ENCODE data around the gene HSPB2. TPM values are rescaled to one million over a fixed set of nuclear protein-coding genes. Genes with fewer than 3 reads are reported as not detected.

Gene HSPB2
- total and polyA plus RNA-seq, 2 donors (not counting 1 experiment from before 2014, with no cell fraction given): not detected

- CTCF ChIA-PET: interaction anchor here (0.9 kb wide), 1 partner anchor 202 kb away, joined by 4 read pairs; no protein-coding TSS in a partner anchor
Measured at GRCh38 chr11:111911563-111912401, 752 bp upstream of the HSPB2 start, which contains the start of gene CRYAB. Gene CRYAB (minus strand): TSS chr11:111911770. CDS start chr11:111911724, 46 bp downstream.

More at GRCh38 chr11:111911563-111912401, 752 bp upstream of the HSPB2 start, which contains the start of gene CRYAB:
- no peaks in the 10 kb centered on the region for H3K4me1 ChIP-seq (ENCODE audit: control insufficient read depth in 2 of 2, insufficient read depth in 2 of 2, low read length in 2 of 2)
- Mint-ChIP-seq H3K4me1 (no peaks in the 10 kb centered on the region), H3K9me3 (ENCODE audit: insufficient read depth) (no peaks in the 10 kb centered on the region), H3K27ac (no peak within 1 kb of the TSS), H3K4me3 (no peak within 1 kb of the TSS), H3K27me3 (peaks cover 52% of the 10 kb centered on the region)
- H3K9ac ChIP-seq (ENCODE audit: low read length): no peak within 1 kb of the TSS
- no peak within 1 kb of the TSS for H3K4me3 ChIP-seq (ENCODE audit: control extremely low read depth in 1 of 5, extremely low read depth in 1 of 5, insufficient read depth in 1 of 5, low read depth in 2 of 5, low read length in 4 of 5)
- no peaks in the 10 kb centered on the region for H4K20me1 ChIP-seq (ENCODE audit: control insufficient read depth, insufficient read depth, low read length, poor library complexity, severe bottlenecking)
- WGBS (ENCODE audit: insufficient coverage): 69% methylated on average over 12 of the region's 17 CpGs
- peaks cover 0 to 40% (median 18%) of the 10 kb centered on the region in 4 experiments for H3K27me3 ChIP-seq (replicated peaks in 1 of 4; ENCODE audit: control extremely low read depth in 1 of 4, control insufficient read depth in 3 of 4, insufficient read depth in 4 of 4, low read length in 3 of 4)
- H3K79me2 ChIP-seq (ENCODE audit: control insufficient read depth, insufficient read depth, low read length): no peaks in the 10 kb centered on the region
- DNase-seq (no peak), ATAC-seq (ENCODE audit: low read depth) (no peak)
- POLR2A ChIA-PET: no interaction called here
- TF ChIP-seq CTCF (IDR thresholded peaks at IDR 0.05) (no peak), EZH2 (IDR thresholded peaks at IDR 0.05; ENCODE audit: borderline replicate concordance, insufficient read depth, low read depth, low read length, poor library complexity, severe bottlenecking) (no peak)
- no peaks in the 10 kb centered on the region for H3K36me3 ChIP-seq (replicated peaks in 1 of 2; ENCODE audit: control extremely low read depth in 1 of 2, control insufficient read depth in 1 of 2, extremely low read depth in 1 of 2, insufficient read depth in 2 of 2, low read length in 1 of 2)
- H3K4me2 ChIP-seq (replicated peaks; ENCODE audit: low read depth, low read length, poor library complexity, severe bottlenecking): no peak within 1 kb of the TSS
- H2AFZ ChIP-seq (ENCODE audit: insufficient read depth, low read depth, low read length, poor library complexity, severe bottlenecking): no peak within 1 kb of the TSS
- intact Hi-C loops (cut with micrococcal nuclease): no loop called here
- H3K27ac ChIP-seq (ENCODE audit: low read length in 2 of 2): no peak within 1 kb of the TSS
- H3K9me3 ChIP-seq (ENCODE audit: control extremely low read depth in 1 of 3, control insufficient read depth in 2 of 3, insufficient read depth in 1 of 3, low read length in 2 of 3): peaks cover 0 to 4% (median 0%) of the 10 kb centered on the region in 3 donors
